Left colon (tissue), 2 donors: ENCODE results near the gene ERMARD. TPM values are rescaled to one million over a fixed set of nuclear protein-coding genes. Genes with fewer than 3 reads are reported as not detected.

Source experiments
- total RNA-seq, 2 donors: library from RNA; stranded (reverse); fragmentation: NEBNext Ultra II Directional; extraction: Animal tissue kit (Norgen Biotek cat#: 25700); gene quantifications; one replicate each; pipeline ENCODE4 v1.2.1, GENCODE V29; 2021
- donor health status: DM: no; HTN: no; CAD: no.
- donor health status: DM: yes; HTN: yes; CAD: no.

Gene ERMARD
- total RNA-seq, 2 donors from 2014 or later, result 15.3 to 16.9 TPM

Other genes with a start within 250 kb of the ERMARD start
- gene WDR27, start 49.6 kb upstream of the ERMARD start, total RNA-seq, result 10 to 100 TPM; 33.4 to 46.9 TPM
- 10 to 100 TPM; 25.2 to 32.7 TPM for gene C6orf120, start 49.5 kb upstream of the ERMARD start, total RNA-seq
- gene PHF10, start 27.1 kb upstream of the ERMARD start, total RNA-seq, result 10 to 100 TPM; 29.0 to 29.6 TPM
- gene DYNLT2, start 50 bp upstream of the ERMARD start, total RNA-seq, result 1 to 10 TPM; 1.3 to 1.6 TPM